ENCODE measurements around the gene TIGD3. TPM values are rescaled to one million over a fixed set of nuclear protein-coding genes. Genes with fewer than 3 reads are reported as not detected.

The TIGD3 gene
- total and polyA plus RNA-seq, 5 donors from 2014 or later = 0.19 to 0.90 (median 0.37) TPM

- H3K36me3 Mint-ChIP-seq = no peaks in the 10 kb centered on the region
- no peaks in the 10 kb centered on the region for H3K27me3 Mint-ChIP-seq
- Histone ChIP-seq H3K9me3 (ENCODE audit: control insufficient read depth in 2 of 2, low read length in 2 of 2) (no peaks in the 10 kb centered on the region), H3K4me3 (ENCODE audit: low read depth, low read length) (no peak overlapping the region), H3K27me3 (ENCODE audit: control insufficient read depth, insufficient read depth, low read length) (no peaks in the 10 kb centered on the region), H3K36me3 (ENCODE audit: control insufficient read depth, insufficient read depth, low read length) (no peaks in the 10 kb centered on the region), H3K4me1 (ENCODE audit: control insufficient read depth, insufficient read depth, low read length, poor library complexity, severe bottlenecking) (peaks cover 6% of the 10 kb centered on the region), H3K27ac (ENCODE audit: insufficient read depth, low read length, poor library complexity, severe bottlenecking) (no peak overlapping the region)
- no peak for DNase-seq
- ATAC-seq (ENCODE audit: low read depth in 2 of 2) = no peak
- peaks cover 0 to 9% (median 3%) of the 10 kb centered on the region in 4 donors for H3K4me1 Mint-ChIP-seq
- no peak overlapping the region for H3K27ac Mint-ChIP-seq
- H3K9me3 Mint-ChIP-seq = no peaks in the 10 kb centered on the region
- H3K4me3 Mint-ChIP-seq = no peak overlapping the region
Measured at GRCh38 chr11:65320386-65321075, 34.0 kb upstream of the TIGD3 start.

DNA sequence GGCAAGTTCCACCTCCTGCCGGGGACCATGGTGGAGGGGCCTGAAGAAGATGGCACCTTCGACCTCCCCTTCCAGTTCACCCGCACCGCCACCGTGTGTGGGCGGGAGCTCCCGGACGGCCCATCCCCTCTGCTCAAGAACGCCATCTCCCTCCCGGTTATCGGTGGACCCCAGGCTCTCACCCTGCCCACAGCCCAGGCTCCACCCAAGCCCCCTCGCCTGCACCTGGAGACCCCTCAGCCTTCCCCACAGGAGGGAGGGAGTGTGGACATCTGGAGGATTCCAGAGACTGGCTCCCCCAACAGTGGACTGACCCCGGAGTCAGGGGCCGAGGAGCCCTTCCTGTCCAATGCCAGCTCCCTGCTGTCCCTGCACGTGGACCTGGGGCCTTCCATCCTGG, 33.5 kb upstream of the TIGD3 start:
- H3K9me3 Mint-ChIP-seq = no peaks in the 10 kb centered on the region
- H3K9me3 ChIP-seq (ENCODE audit: control insufficient read depth in 2 of 2, low read length in 2 of 2) = no peaks in the 10 kb centered on the region
- DNase-seq (no peak), ATAC-seq (ENCODE audit: low read depth in 2 of 2) (no peak)
- H3K27me3 Mint-ChIP-seq = no peaks in the 10 kb centered on the region
- H3K36me3 ChIP-seq (ENCODE audit: control insufficient read depth, insufficient read depth, low read length) = no peaks in the 10 kb centered on the region
- no peak overlapping the region for H3K4me3 Mint-ChIP-seq
- H3K27ac Mint-ChIP-seq = no peak overlapping the region
- peaks cover 0 to 4% (median 1%) of the 10 kb centered on the region in 4 donors for H3K4me1 Mint-ChIP-seq
- no peaks in the 10 kb centered on the region for H3K36me3 Mint-ChIP-seq
- H3K4me1 ChIP-seq (ENCODE audit: control insufficient read depth, insufficient read depth, low read length, poor library complexity, severe bottlenecking) = peaks cover under 1% of the 10 kb centered on the region
- no peak overlapping the region for H3K27ac ChIP-seq (ENCODE audit: insufficient read depth, low read length, poor library complexity, severe bottlenecking)
- H3K27me3 ChIP-seq (ENCODE audit: control insufficient read depth, insufficient read depth, low read length) = no peaks in the 10 kb centered on the region
- no peak overlapping the region for H3K4me3 ChIP-seq (ENCODE audit: low read depth, low read length)

GRCh38 chr11:65321828-65322485, 32.6 kb upstream of the TIGD3 start:
- no peaks in the 10 kb centered on the region for H3K9me3 ChIP-seq (ENCODE audit: control insufficient read depth in 2 of 2, low read length in 2 of 2)
- H3K27ac ChIP-seq (ENCODE audit: insufficient read depth, low read length, poor library complexity, severe bottlenecking) = no peak overlapping the region
- Mint-ChIP-seq H3K36me3 (no peaks in the 10 kb centered on the region), H3K4me1 (peaks cover 0 to 2% (median 0%) of the 10 kb centered on the region in 4 donors), H3K27me3 (no peaks in the 10 kb centered on the region), H3K27ac (no peak overlapping the region), H3K4me3 (no peak overlapping the region), H3K9me3 (no peaks in the 10 kb centered on the region)
- ATAC-seq (ENCODE audit: low read depth in 2 of 2) (no peak), DNase-seq (no peak)
- no peaks in the 10 kb centered on the region for H3K27me3 ChIP-seq (ENCODE audit: control insufficient read depth, insufficient read depth, low read length)
- H3K4me3 ChIP-seq (ENCODE audit: low read depth, low read length) = no peak overlapping the region
- H3K36me3 ChIP-seq (ENCODE audit: control insufficient read depth, insufficient read depth, low read length) = no peaks in the 10 kb centered on the region
- no peaks in the 10 kb centered on the region for H3K4me1 ChIP-seq (ENCODE audit: control insufficient read depth, insufficient read depth, low read length, poor library complexity, severe bottlenecking)

DNA sequence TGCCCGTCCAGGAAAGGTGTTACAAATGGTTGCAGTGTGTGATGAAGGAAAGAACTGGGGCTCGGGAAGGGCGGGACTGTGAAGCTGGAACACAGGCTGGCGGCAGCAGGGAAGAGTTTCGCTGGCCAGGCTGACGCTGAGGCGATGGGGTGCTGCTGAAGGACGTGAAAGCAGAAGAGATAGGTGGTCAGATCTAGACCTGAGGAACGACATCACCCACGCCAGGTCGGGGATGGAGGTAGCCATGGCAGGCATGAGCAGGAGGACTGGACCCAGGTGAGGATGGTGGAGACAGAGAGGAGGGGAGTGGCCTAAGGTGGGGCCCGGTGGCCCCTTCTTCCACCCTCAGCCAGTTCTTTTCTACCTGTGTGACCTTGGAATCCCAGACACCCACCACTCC, 30.7 kb upstream of the TIGD3 start:
- ATAC-seq (ENCODE audit: low read depth in 2 of 2) (no peak), DNase-seq (no peak)
- Histone ChIP-seq H3K9me3 (ENCODE audit: control insufficient read depth in 2 of 2, low read length in 2 of 2) (no peaks in the 10 kb centered on the region), H3K27ac (ENCODE audit: insufficient read depth, low read length, poor library complexity, severe bottlenecking) (no peak overlapping the region), H3K27me3 (ENCODE audit: control insufficient read depth, insufficient read depth, low read length) (no peaks in the 10 kb centered on the region), H3K4me3 (ENCODE audit: low read depth, low read length) (no peak overlapping the region), H3K36me3 (ENCODE audit: control insufficient read depth, insufficient read depth, low read length) (no peaks in the 10 kb centered on the region), H3K4me1 (ENCODE audit: control insufficient read depth, insufficient read depth, low read length, poor library complexity, severe bottlenecking) (no peaks in the 10 kb centered on the region)
- H3K27ac Mint-ChIP-seq = no peak overlapping the region
- H3K36me3 Mint-ChIP-seq = no peaks in the 10 kb centered on the region
- H3K4me3 Mint-ChIP-seq = no peak overlapping the region
- no peaks in the 10 kb centered on the region for H3K9me3 Mint-ChIP-seq
- peaks cover 0 to 2% (median 0%) of the 10 kb centered on the region in 4 donors for H3K4me1 Mint-ChIP-seq
- no peaks in the 10 kb centered on the region for H3K27me3 Mint-ChIP-seq

DNA sequence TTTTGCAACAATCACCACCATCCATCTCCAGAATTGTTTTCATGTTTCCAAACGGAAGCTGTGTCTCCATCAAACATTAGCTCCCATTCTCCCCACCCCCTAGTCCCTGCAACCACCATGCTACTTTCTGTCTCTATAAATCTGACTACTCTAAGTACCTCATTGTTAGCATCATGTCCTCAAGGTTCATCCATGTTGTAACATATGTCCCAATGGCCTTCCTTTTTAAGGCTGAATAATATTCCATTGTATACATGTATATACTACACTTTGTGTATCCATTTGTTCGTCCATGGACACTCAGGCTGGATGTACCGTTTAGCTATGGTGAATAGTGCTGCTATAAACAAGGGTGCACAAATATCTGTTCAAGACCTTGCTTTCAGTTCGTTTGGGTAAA, 29.1 kb upstream of the TIGD3 start:
- ATAC-seq (ENCODE audit: low read depth in 2 of 2) (no peak), DNase-seq (no peak)
- Mint-ChIP-seq H3K9me3 (no peaks in the 10 kb centered on the region), H3K36me3 (no peaks in the 10 kb centered on the region), H3K4me1 (peaks cover 6 to 7% (median 7%) of the 10 kb centered on the region in 4 donors), H3K4me3 (no peak overlapping the region), H3K27me3 (peaks cover 4% of the 10 kb centered on the region), H3K27ac (no peak overlapping the region)
- H3K27me3 ChIP-seq (ENCODE audit: control insufficient read depth, insufficient read depth, low read length) = no peaks in the 10 kb centered on the region
- no peak overlapping the region for H3K4me3 ChIP-seq (ENCODE audit: low read depth, low read length)
- no peak overlapping the region for H3K27ac ChIP-seq (ENCODE audit: insufficient read depth, low read length, poor library complexity, severe bottlenecking)
- H3K4me1 ChIP-seq (ENCODE audit: control insufficient read depth, insufficient read depth, low read length, poor library complexity, severe bottlenecking) = peaks cover 3% of the 10 kb centered on the region
- H3K9me3 ChIP-seq (ENCODE audit: control insufficient read depth in 2 of 2, low read length in 2 of 2) = no peaks in the 10 kb centered on the region
- H3K36me3 ChIP-seq (ENCODE audit: control insufficient read depth, insufficient read depth, low read length) = no peaks in the 10 kb centered on the region

DNA sequence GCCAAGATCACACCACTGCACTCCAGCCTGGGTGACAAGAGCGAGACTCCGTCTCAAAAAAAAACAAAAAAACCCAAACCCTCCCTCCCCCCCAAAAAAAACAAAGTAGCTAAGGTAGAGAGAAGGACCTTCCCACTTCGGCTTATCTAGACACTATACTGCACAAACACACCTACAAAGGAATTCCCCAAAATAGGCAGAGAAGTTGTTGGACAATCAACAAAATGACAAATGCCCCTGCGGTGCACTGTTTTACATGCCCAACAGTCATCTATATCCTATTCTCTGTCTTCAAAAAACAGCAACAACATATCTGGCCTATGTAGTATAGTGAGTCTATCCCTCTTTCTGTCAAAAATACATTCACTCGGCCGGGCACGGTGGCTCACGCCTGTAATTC, 27.5 kb upstream of the TIGD3 start:
- no peaks in the 10 kb centered on the region for H3K9me3 ChIP-seq (ENCODE audit: control insufficient read depth in 2 of 2, low read length in 2 of 2)
- Mint-ChIP-seq H3K36me3 (no peaks in the 10 kb centered on the region), H3K4me1 (peaks cover 6 to 7% (median 7%) of the 10 kb centered on the region in 4 donors), H3K4me3 (no peak overlapping the region), H3K27ac (no peak overlapping the region), H3K27me3 (peaks cover 4% of the 10 kb centered on the region), H3K9me3 (no peaks in the 10 kb centered on the region)
- peaks cover 3% of the 10 kb centered on the region for H3K4me1 ChIP-seq (ENCODE audit: control insufficient read depth, insufficient read depth, low read length, poor library complexity, severe bottlenecking)
- H3K27ac ChIP-seq (ENCODE audit: insufficient read depth, low read length, poor library complexity, severe bottlenecking) = no peak overlapping the region
- ATAC-seq (ENCODE audit: low read depth in 2 of 2) = no peak
- H3K27me3 ChIP-seq (ENCODE audit: control insufficient read depth, insufficient read depth, low read length) = no peaks in the 10 kb centered on the region
- H3K36me3 ChIP-seq (ENCODE audit: control insufficient read depth, insufficient read depth, low read length) = no peaks in the 10 kb centered on the region
- DNase-seq = no peak
- no peak overlapping the region for H3K4me3 ChIP-seq (ENCODE audit: low read depth, low read length)

DNA sequence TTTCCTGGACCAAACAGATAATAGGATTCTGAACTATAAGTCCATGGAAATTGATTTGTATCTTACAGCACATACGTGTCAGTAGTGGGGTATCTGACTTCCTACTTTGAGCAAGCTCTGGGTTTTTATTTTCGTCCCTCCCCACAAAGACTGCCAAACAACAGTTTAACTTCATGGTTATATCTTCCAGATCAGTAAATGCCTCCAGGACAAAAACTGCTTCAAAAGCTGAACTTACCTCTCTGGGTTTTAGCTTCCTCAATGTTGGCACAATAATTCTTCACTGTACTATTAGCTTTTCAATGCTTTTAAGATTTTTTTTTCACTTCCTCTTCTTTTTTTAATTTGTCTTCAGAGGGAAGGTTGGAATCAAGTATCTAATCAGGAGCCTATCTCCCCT, 25.1 kb upstream of the TIGD3 start:
- Mint-ChIP-seq H3K36me3 (no peaks in the 10 kb centered on the region), H3K27me3 (peaks cover 4% of the 10 kb centered on the region), H3K4me3 (peak overlapping the region in 2 of 4 donors; percentile 31 to 66), H3K9me3 (no peaks in the 10 kb centered on the region), H3K27ac (peak overlapping the region; percentile 25 to 77 (median 67)), H3K4me1 (peaks cover 6 to 16% (median 11%) of the 10 kb centered on the region in 4 donors)
- DNase-seq (no peak), ATAC-seq (ENCODE audit: low read depth in 2 of 2) (no peak)
- no peak overlapping the region for H3K4me3 ChIP-seq (ENCODE audit: low read depth, low read length)
- no peaks in the 10 kb centered on the region for H3K36me3 ChIP-seq (ENCODE audit: control insufficient read depth, insufficient read depth, low read length)
- no peaks in the 10 kb centered on the region for H3K27me3 ChIP-seq (ENCODE audit: control insufficient read depth, insufficient read depth, low read length)
- H3K9me3 ChIP-seq (ENCODE audit: control insufficient read depth in 2 of 2, low read length in 2 of 2) = no peaks in the 10 kb centered on the region
- peaks cover 6% of the 10 kb centered on the region for H3K4me1 ChIP-seq (ENCODE audit: control insufficient read depth, insufficient read depth, low read length, poor library complexity, severe bottlenecking)
- no peak overlapping the region for H3K27ac ChIP-seq (ENCODE audit: insufficient read depth, low read length, poor library complexity, severe bottlenecking)

Measured in CD4-positive, CD25-positive, alpha-beta regulatory T cell (primary cell).